Neural cell (in vitro differentiated cells): ENCODE results near the gene ARID3A. TPM values are rescaled to one million over a fixed set of nuclear protein-coding genes. Genes with fewer than 3 reads are reported as not detected.
A peak's percentile ranks its signal among the peaks of the same experiment; 100 is the strongest.

Experiments used
- H2AFZ ChIP-seq: fragments of 200-600, 300-800 bp; sonication (generic), shearing (Covaris generic); 2 replicates; pipeline ENCODE4 v1.6.0; 2014; ENCODE audit warnings: low read depth, mild to moderate bottlenecking, antibody characterized with exemption, low read length, moderate library complexity
- H3F3A ChIP-seq: fragments of 200-600 bp; shearing (Covaris generic); 2 replicates; pipeline ENCODE4 v1.6.1; 2016; ENCODE audit warnings: mild to moderate bottlenecking, moderate library complexity, mixed read lengths, antibody characterized with exemption, low read length; ENCODE audit not compliant: insufficient read depth, poor library complexity, severe bottlenecking
- H3K27ac ChIP-seq: fragments of 200-600, 300-800 bp; sonication (generic), shearing (Covaris generic); 2 replicates; pipeline ENCODE4 v1.5.1; 2014; ENCODE audit warnings: mild to moderate bottlenecking, low read length, moderate library complexity
- H3K27me3 ChIP-seq: fragments of 300-800, 200-600 bp; sonication (generic), shearing (Covaris generic); 2 replicates; pipeline ENCODE4 v1.6.0; 2014; ENCODE audit warnings: mild to moderate bottlenecking, low read depth, low read length, moderate library complexity; ENCODE audit not compliant: insufficient read depth
- H3K36me3 ChIP-seq: fragments of 300-800, 200-600 bp; sonication (generic), shearing (Covaris generic); 2 replicates; pipeline ENCODE4 v1.5.1; 2014; ENCODE audit warnings: mild to moderate bottlenecking, antibody characterized with exemption, low read length, moderate library complexity; ENCODE audit not compliant: insufficient read depth
- H3K4me2 ChIP-seq: fragments of 300-800, 200-600 bp; sonication (generic), shearing (Covaris generic); 2 replicates; pipeline ENCODE4 v1.6.0; 2014; ENCODE audit warnings: mild to moderate bottlenecking, low read length
- H3K4me3 ChIP-seq: fragments of 300-800, 200-600 bp; sonication (generic), shearing (Covaris generic); 2 replicates; pipeline ENCODE4 v1.5.1; 2014; ENCODE audit warnings: mild to moderate bottlenecking, low read length, moderate library complexity
- H3K79me2 ChIP-seq: fragments of 200-600 bp; shearing (Covaris generic); replicated peaks from 2 replicates; pipeline ENCODE4 v1.6.0; 2014; ENCODE audit warnings: mild to moderate bottlenecking, low read length, moderate library complexity; ENCODE audit not compliant: insufficient read depth
- H3K9ac ChIP-seq: fragments of 300-800, 200-600 bp; sonication (generic), shearing (Covaris generic); 2 replicates; pipeline ENCODE4 v1.6.1; 2016; ENCODE audit warnings: mild to moderate bottlenecking, low read length, mixed read lengths
- H3K9me2 ChIP-seq: fragments of 200-600 bp; shearing (Covaris generic); 2 replicates; pipeline ENCODE4 v1.6.1; 2016; ENCODE audit warnings: mild to moderate bottlenecking, low read length, mixed read lengths; ENCODE audit not compliant: insufficient read depth
- H3K9me3 ChIP-seq: fragments of 200-600, 300-800 bp; sonication (generic), shearing (Covaris generic); 2 replicates; pipeline ENCODE4 v1.6.1; 2016; ENCODE audit warnings: mild to moderate bottlenecking, mixed run types, low read length, moderate library complexity, mixed read lengths
- H4K20me1 ChIP-seq: fragments of 200-600 bp; shearing (Covaris generic); 2 replicates; pipeline ENCODE4 v1.6.1; 2016; ENCODE audit warnings: mild to moderate bottlenecking, mixed run types; ENCODE audit not compliant: insufficient read depth
- CTCF ChIP-seq: fragments of 450-650 bp; IDR thresholded peaks from 2 replicates; pipeline ENCODE4 v1.5.1; 2014; ENCODE audit warnings: antibody characterized with exemption, mild to moderate bottlenecking, moderate library complexity; ENCODE audit not compliant: poor library complexity, severe bottlenecking
- EP300 ChIP-seq: fragments of 450-650 bp; conservative IDR thresholded peaks from 2 replicates; pipeline ENCODE4 v1.6.1; 2014; ENCODE audit warnings: antibody characterized with exemption, mild to moderate bottlenecking, moderate library complexity; ENCODE audit not compliant: poor library complexity, severe bottlenecking
- EZH2 ChIP-seq: fragments of 200-600, 300-800 bp; shearing (Covaris generic), sonication (generic); IDR thresholded peaks from 2 replicates; pipeline ENCODE4 v1.6.1; 2014; ENCODE audit warnings: antibody characterized with exemption, low read length, borderline replicate concordance, mild to moderate bottlenecking; ENCODE audit not compliant: insufficient read depth, poor library complexity, severe bottlenecking
- MXI1 ChIP-seq: fragments of 450-650 bp; conservative IDR thresholded peaks from 2 replicates; pipeline ENCODE4 v1.6.1; 2014; ENCODE audit warnings: antibody characterized with exemption, mild to moderate bottlenecking; ENCODE audit not compliant: poor library complexity, severe bottlenecking
- POLR2AphosphoS5 ChIP-seq: IDR thresholded peaks from 2 replicates; pipeline ENCODE4 v1.6.1; 2012
- RAD21 ChIP-seq: fragments of 450-650 bp; conservative IDR thresholded peaks from 2 replicates; pipeline ENCODE4 v1.6.1; 2014; ENCODE audit warnings: antibody characterized with exemption, mild to moderate bottlenecking, moderate library complexity
- REST ChIP-seq: IDR thresholded peaks from 2 replicates; pipeline ENCODE4 v1.6.1; 2012; ENCODE audit warnings: borderline replicate concordance
- SMC3 ChIP-seq: fragments of 450-650 bp; conservative IDR thresholded peaks from 2 replicates; pipeline ENCODE4 v1.6.1; 2014; ENCODE audit warnings: antibody characterized with exemption, mild to moderate bottlenecking, moderate library complexity; ENCODE audit not compliant: poor library complexity
- TAF1 ChIP-seq: IDR thresholded peaks from 2 replicates; pipeline ENCODE4 v1.6.1; 2012; ENCODE audit warnings: low read depth
- polyA plus RNA-seq: library from polyadenylated mRNA; depleted of rRNA; stranded (reverse); fragments of >200 nt; gene quantifications from 2 replicates; pipeline ENCODE4 v1.2.3, GENCODE V29; 2014

ARID3A gene
- polyA plus RNA-seq, 1 donor from 2014 or later = 11.4 TPM

GRCh38 chr19:920051-920864 is 5.6 kb upstream of the ARID3A start:
- H3K9me3 ChIP-seq = no peaks in the 10 kb centered on the region
- H3K9ac ChIP-seq = no peak overlapping the region
- peak overlapping the region; percentile 61 for H3K4me3 ChIP-seq
- no peak overlapping the region for H3K27ac ChIP-seq
- no peaks in the 10 kb centered on the region for H3K9me2 ChIP-seq
- no peaks in the 10 kb centered on the region for H3F3A ChIP-seq
- H3K79me2 ChIP-seq = no peaks in the 10 kb centered on the region
- no peaks in the 10 kb centered on the region for H3K36me3 ChIP-seq
- TF ChIP-seq TAF1 = no peak
- no peak for TF ChIP-seq MXI1
- TF ChIP-seq RAD21 = no peak
- TF ChIP-seq REST = no peak
- peak; percentile 7 for TF ChIP-seq EZH2
- TF ChIP-seq POLR2AphosphoS5 = peak; percentile 3
- no peak for TF ChIP-seq CTCF
- H3K27me3 ChIP-seq = peaks cover 49% of the 10 kb centered on the region
- H4K20me1 ChIP-seq = no peaks in the 10 kb centered on the region
- H3K4me2 ChIP-seq = no peak overlapping the region
- no peak overlapping the region for H2AFZ ChIP-seq

GRCh38 chr19:924553-925086 is 1.2 kb upstream of the ARID3A start:
- TF ChIP-seq MXI1 (no peak), REST (no peak), CTCF (no peak), RAD21 (no peak), EP300 (no peak), POLR2AphosphoS5 (no peak), TAF1 (no peak), SMC3 (no peak), EZH2 (no peak)
- no peak overlapping the region for H2AFZ ChIP-seq
- H3K79me2 ChIP-seq = peaks cover 11% of the 10 kb centered on the region
- H3K36me3 ChIP-seq = no peaks in the 10 kb centered on the region
- no peak overlapping the region for H3K4me2 ChIP-seq
- peak overlapping the region; percentile 84 for H3K4me3 ChIP-seq
- H3K9me3 ChIP-seq = no peaks in the 10 kb centered on the region
- H3K27ac ChIP-seq = no peak overlapping the region
- no peaks in the 10 kb centered on the region for H3K9me2 ChIP-seq
- H4K20me1 ChIP-seq = no peaks in the 10 kb centered on the region
- H3K9ac ChIP-seq = peak overlapping the region; percentile 85
- peaks cover 18% of the 10 kb centered on the region for H3K27me3 ChIP-seq
- no peaks in the 10 kb centered on the region for H3F3A ChIP-seq
